ENCODE data around the gene ICAM4. TPM values are rescaled to one million over a fixed set of nuclear protein-coding genes. Genes with fewer than 3 reads are reported as not detected.
A peak's percentile ranks its signal among the peaks of the same experiment; 100 is the strongest.

The ICAM4 gene
- total and polyA plus RNA-seq, 2 experiments from 2014 or later: 1.1 to 1.3 TPM

- Histone ChIP-seq H3K79me2 (ENCODE audit: insufficient read depth) (no peaks in the 10 kb centered on the region), H3K9me3 (ENCODE audit: low read depth) (no peaks in the 10 kb centered on the region), H3K4me1 (ENCODE audit: insufficient read depth) (no peaks in the 10 kb centered on the region; the same call in 1 of the 2 replicates), H3F3A (ENCODE audit: insufficient read depth) (0 out of 2 replicates have a peak, but pooled peaks cover 6% of the 10 kb centered on the region), H2AFZ (peak overlapping the region; percentile 76), H3K4me3 (peak overlapping the region; percentile 72), H3K27me3 (replicated peaks; ENCODE audit: insufficient read depth) (no peaks in the 10 kb centered on the region), H3K27ac (no peak overlapping the region), H3K9ac (peak overlapping the region; percentile 70), H3K4me2 (ENCODE audit: unreplicated experiment) (peak overlapping the region; percentile 80), H4K20me1 (ENCODE audit: insufficient read depth) (no peaks in the 10 kb centered on the region), H3K36me3 (ENCODE audit: low read depth) (no peaks in the 10 kb centered on the region), H3K9me2 (ENCODE audit: insufficient read depth) (no peaks in the 10 kb centered on the region)
- DNase-seq: peak; percentile 80
- WGBS, 2 experiments (ENCODE audit: low coverage in 1 of 2, low lambda C conversion rate in 2 of 2, missing lambda C conversion rate in 2 of 2): 0 to 1% methylated on average over 38 to 55 of the region's 57 CpGs
- no peak for TF ChIP-seq EZH2phosphoT487 (IDR thresholded peaks at IDR 0.05; ENCODE audit: insufficient read depth, low read depth)
- no peak for TF ChIP-seq EZH2 (IDR thresholded peaks at IDR 0.05; ENCODE audit: insufficient read depth, poor library complexity, severe bottlenecking)
- in situ Hi-C loops (cut with MboI): no loop called here
These were observed 4.3 kb downstream of the ICAM4 start for GRCh38 chr19:10290876-10291553.

GRCh38 chr19:10291554-10292205 lies 4.9 kb downstream of the ICAM4 start:
- Histone ChIP-seq H4K20me1 (ENCODE audit: insufficient read depth) (no peaks in the 10 kb centered on the region), H3K4me1 (ENCODE audit: insufficient read depth) (no peaks in the 10 kb centered on the region; the same call in 1 of the 2 replicates), H3K4me3 (peak overlapping the region; percentile 72), H3K9ac (peak overlapping the region; percentile 70), H3K27me3 (replicated peaks; ENCODE audit: insufficient read depth) (no peaks in the 10 kb centered on the region), H3K4me2 (ENCODE audit: unreplicated experiment) (peak overlapping the region; percentile 80), H3K79me2 (ENCODE audit: insufficient read depth) (no peaks in the 10 kb centered on the region), H2AFZ (peak overlapping the region; percentile 76), H3K9me2 (ENCODE audit: insufficient read depth) (no peaks in the 10 kb centered on the region), H3K36me3 (ENCODE audit: low read depth) (no peaks in the 10 kb centered on the region), H3F3A (ENCODE audit: insufficient read depth) (no peaks in the 10 kb centered on the region), H3K27ac (no peak overlapping the region), H3K9me3 (ENCODE audit: low read depth) (no peaks in the 10 kb centered on the region)
- in situ Hi-C loops (cut with MboI): no loop called here
- 3% methylated on average over 34 to 49 of the region's 49 CpGs for WGBS, 2 experiments (ENCODE audit: low coverage in 1 of 2, low lambda C conversion rate in 2 of 2, missing lambda C conversion rate in 2 of 2)
- DNase-seq: peak; percentile 58
- no peak for TF ChIP-seq EZH2 (IDR thresholded peaks at IDR 0.05; ENCODE audit: insufficient read depth, poor library complexity, severe bottlenecking)
- TF ChIP-seq EZH2phosphoT487 (IDR thresholded peaks at IDR 0.05; ENCODE audit: insufficient read depth, low read depth): no peak

GRCh38 chr19:10292206-10292788 lies 5.5 kb downstream of the ICAM4 start:
- Histone ChIP-seq H3K4me3 (peak overlapping the region; percentile 72), H3K27me3 (replicated peaks; ENCODE audit: insufficient read depth) (no peaks in the 10 kb centered on the region), H3K27ac (no peak overlapping the region), H3K4me1 (ENCODE audit: insufficient read depth) (no peaks in the 10 kb centered on the region; the same call in 1 of the 2 replicates), H3K9me3 (ENCODE audit: low read depth) (no peaks in the 10 kb centered on the region), H3K79me2 (ENCODE audit: insufficient read depth) (no peaks in the 10 kb centered on the region), H3K9ac (peak overlapping the region; percentile 70), H3F3A (ENCODE audit: insufficient read depth) (no peaks in the 10 kb centered on the region), H3K36me3 (ENCODE audit: low read depth) (no peaks in the 10 kb centered on the region), H2AFZ (peak overlapping the region; percentile 76), H3K4me2 (ENCODE audit: unreplicated experiment) (peak overlapping the region; percentile 80), H3K9me2 (ENCODE audit: insufficient read depth) (no peaks in the 10 kb centered on the region), H4K20me1 (ENCODE audit: insufficient read depth) (no peaks in the 10 kb centered on the region)
- peak; percentile 91 for DNase-seq
- in situ Hi-C loops (cut with MboI): no loop called here
- TF ChIP-seq EZH2 (IDR thresholded peaks at IDR 0.05; ENCODE audit: insufficient read depth, poor library complexity, severe bottlenecking) (no peak), EZH2phosphoT487 (IDR thresholded peaks at IDR 0.05; ENCODE audit: insufficient read depth, low read depth) (no peak)
- 6 to 7% methylated on average over 28 to 45 of the region's 45 CpGs for WGBS, 2 experiments (ENCODE audit: low coverage in 1 of 2, low lambda C conversion rate in 2 of 2, missing lambda C conversion rate in 2 of 2)

GRCh38 chr19:10292789-10293636 lies 6.3 kb downstream of the ICAM4 start:
- in situ Hi-C loops (cut with MboI): no loop called here
- H3K9me3 ChIP-seq (ENCODE audit: low read depth): no peaks in the 10 kb centered on the region
- H3K79me2 ChIP-seq (ENCODE audit: insufficient read depth): no peaks in the 10 kb centered on the region
- H3K4me2 ChIP-seq (ENCODE audit: unreplicated experiment): no peak overlapping the region
- H3K36me3 ChIP-seq (ENCODE audit: low read depth): no peaks in the 10 kb centered on the region
- TF ChIP-seq EZH2 (IDR thresholded peaks at IDR 0.05; ENCODE audit: insufficient read depth, poor library complexity, severe bottlenecking): no peak
- no peak for TF ChIP-seq EZH2phosphoT487 (IDR thresholded peaks at IDR 0.05; ENCODE audit: insufficient read depth, low read depth)
- H3K27ac ChIP-seq: no peak overlapping the region
- peak overlapping the region; percentile 72 for H3K4me3 ChIP-seq
- DNase-seq: peak; percentile 29
- H3K9ac ChIP-seq: no peak overlapping the region
- H3K4me1 ChIP-seq (ENCODE audit: insufficient read depth): no peaks in the 10 kb centered on the region; the same call in 1 of the 2 replicates
- WGBS, 2 experiments (ENCODE audit: low coverage in 1 of 2, low lambda C conversion rate in 2 of 2, missing lambda C conversion rate in 2 of 2): 34 to 38% methylated on average over 54 to 56 of the region's 56 CpGs
- no peaks in the 10 kb centered on the region for H3K27me3 ChIP-seq (replicated peaks; ENCODE audit: insufficient read depth)
- H3F3A ChIP-seq (ENCODE audit: insufficient read depth): no peaks in the 10 kb centered on the region
- no peaks in the 10 kb centered on the region for H3K9me2 ChIP-seq (ENCODE audit: insufficient read depth)
- no peak overlapping the region for H2AFZ ChIP-seq
- H4K20me1 ChIP-seq (ENCODE audit: insufficient read depth): no peaks in the 10 kb centered on the region
